ENCODE measurements around the gene TMEM108. TPM values are rescaled to one million over a fixed set of nuclear protein-coding genes. Genes with fewer than 3 reads are reported as not detected.

The TMEM108 gene
- total and polyA plus RNA-seq, 4 donors, result 0.33 to 3.6 (median 1.3) TPM; not detected in 1

DNA sequence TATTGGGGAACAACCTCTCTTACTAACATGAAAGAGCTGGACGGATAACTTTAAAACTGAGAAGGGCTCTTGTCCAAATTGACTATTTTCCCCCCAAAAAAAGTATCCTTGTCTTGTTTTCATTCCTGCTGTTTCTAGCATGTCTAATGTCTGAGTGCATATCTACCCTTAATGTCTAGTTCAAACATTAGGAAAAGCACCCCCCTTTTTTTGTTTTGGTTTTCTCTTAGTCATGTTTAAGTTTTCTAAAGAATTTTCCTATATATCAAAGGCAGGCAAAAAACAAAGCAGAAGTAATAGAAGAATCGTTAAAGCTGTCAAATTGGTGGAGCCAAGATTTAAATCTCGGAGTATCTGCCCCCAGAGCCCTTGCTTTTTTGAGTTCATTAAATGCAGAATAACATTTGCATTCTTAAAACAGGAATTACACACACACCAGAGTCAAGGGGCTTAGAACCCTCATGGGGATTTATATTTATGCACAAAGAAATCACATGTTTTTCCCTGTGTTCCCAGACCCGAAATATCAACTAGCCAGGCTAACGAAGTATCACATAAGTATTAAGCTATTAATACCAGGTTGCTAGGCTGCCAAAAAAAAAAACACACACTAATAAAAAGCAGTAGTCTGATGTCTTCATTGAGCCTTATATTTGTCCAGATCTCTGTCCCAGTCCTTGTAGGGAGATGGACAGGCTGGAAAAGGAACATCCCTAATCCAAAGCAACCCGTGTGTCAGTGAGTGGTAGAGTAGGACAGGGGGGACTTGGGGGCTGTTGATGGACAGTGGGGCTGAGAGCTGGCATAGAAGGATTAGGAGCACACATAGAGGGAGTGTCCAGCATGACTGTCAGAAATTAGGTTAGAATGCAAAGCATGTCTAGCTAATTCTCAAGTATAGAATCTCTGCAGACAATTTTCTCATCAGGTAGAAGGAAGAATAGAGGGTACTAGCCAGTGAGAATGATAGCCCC, 258.0 kb downstream of the TMEM108 start:
- Histone ChIP-seq H3K4me3 (ENCODE audit: low read length in 2 of 2) (no peak overlapping the region), H3K4me1 (ENCODE audit: control insufficient read depth in 1 of 2, insufficient read depth in 2 of 2, low read length in 2 of 2) (peaks cover 0 to 2% of the 10 kb centered on the region in 2 donors), H3K9me3 (ENCODE audit: control insufficient read depth, low read length) (no peaks in the 10 kb centered on the region), H3K27ac (ENCODE audit: low read depth in 1 of 2, low read length in 2 of 2) (no peak overlapping the region), H3K36me3 (ENCODE audit: control insufficient read depth in 1 of 2, insufficient read depth in 2 of 2, low read length in 1 of 2) (no peaks in the 10 kb centered on the region), H3K27me3 (ENCODE audit: control insufficient read depth in 1 of 2, insufficient read depth in 2 of 2, low read length in 1 of 2) (no peaks in the 10 kb centered on the region)
- intact Hi-C loops (cut with DNase I), result no loop called here
- 18 to 32% methylated on average over 6 of the region's 6 CpGs for WGBS, 2 donors
- no peak for ATAC-seq (ENCODE audit: low FRiP score)
- no peak for DNase-seq

DNA sequence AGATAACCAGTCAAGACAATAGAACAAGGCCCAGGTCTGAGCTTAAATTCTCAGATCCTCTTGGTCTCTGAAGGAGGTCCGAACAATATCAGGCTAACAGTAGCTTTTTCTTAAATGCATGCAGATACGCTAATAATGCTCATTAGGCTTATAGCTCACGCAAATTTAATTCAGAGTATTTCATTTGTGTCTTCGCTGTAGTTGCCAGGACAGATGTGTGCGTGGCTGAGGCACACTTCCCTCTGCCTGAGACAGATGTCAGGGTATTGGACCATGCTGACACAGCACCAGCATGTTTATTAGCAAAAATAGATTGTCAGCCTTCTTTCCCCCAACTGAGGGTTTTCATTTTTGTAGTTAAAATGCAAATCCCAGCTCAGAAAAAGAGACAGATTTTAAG, 258.8 kb downstream of the TMEM108 start:
- H3K27ac ChIP-seq (ENCODE audit: low read depth in 1 of 2, low read length in 2 of 2), result no peak overlapping the region
- intact Hi-C loops (cut with DNase I), result no loop called here
- H3K36me3 ChIP-seq (ENCODE audit: control insufficient read depth in 1 of 2, insufficient read depth in 2 of 2, low read length in 1 of 2), result no peaks in the 10 kb centered on the region
- no peaks in the 10 kb centered on the region for H3K27me3 ChIP-seq (ENCODE audit: control insufficient read depth in 1 of 2, insufficient read depth in 2 of 2, low read length in 1 of 2)
- ATAC-seq (ENCODE audit: low FRiP score) (no peak), DNase-seq (no peak)
- peaks cover 0 to 2% of the 10 kb centered on the region in 2 donors for H3K4me1 ChIP-seq (ENCODE audit: control insufficient read depth in 1 of 2, insufficient read depth in 2 of 2, low read length in 2 of 2)
- 74 to 86% methylated on average over 5 of the region's 5 CpGs for WGBS, 2 donors
- no peaks in the 10 kb centered on the region for H3K9me3 ChIP-seq (ENCODE audit: control insufficient read depth, low read length)
- no peak overlapping the region for H3K4me3 ChIP-seq (ENCODE audit: low read length in 2 of 2)

DNA sequence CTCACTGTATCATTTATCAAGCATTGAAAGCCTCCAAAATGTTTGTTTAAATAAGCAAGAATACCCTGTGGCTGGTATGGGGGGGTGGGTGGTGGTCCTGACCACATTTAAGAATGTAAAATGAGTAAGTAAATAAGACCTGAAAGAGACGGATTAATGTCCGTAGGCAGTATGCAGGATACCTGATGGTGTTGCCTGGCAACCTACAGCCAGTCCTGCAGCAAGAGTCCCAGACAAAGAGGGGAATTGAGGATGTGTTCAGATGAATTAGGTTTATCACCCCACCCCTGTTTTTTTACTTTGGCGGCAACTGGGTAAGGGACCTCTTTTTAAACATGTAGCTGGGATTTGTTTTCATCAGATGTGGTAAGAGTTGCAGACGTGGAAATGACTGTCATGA, 261.9 kb downstream of the TMEM108 start:
- no peak for DNase-seq
- intact Hi-C loops (cut with DNase I), result no loop called here
- Histone ChIP-seq H3K27ac (ENCODE audit: low read depth in 1 of 2, low read length in 2 of 2) (no peak overlapping the region), H3K4me1 (ENCODE audit: control insufficient read depth in 1 of 2, insufficient read depth in 2 of 2, low read length in 2 of 2) (peaks cover 0 to 2% of the 10 kb centered on the region in 2 donors), H3K9me3 (ENCODE audit: control insufficient read depth, low read length) (no peaks in the 10 kb centered on the region), H3K27me3 (ENCODE audit: control insufficient read depth in 1 of 2, insufficient read depth in 2 of 2, low read length in 1 of 2) (no peaks in the 10 kb centered on the region), H3K4me3 (ENCODE audit: low read length in 2 of 2) (no peak overlapping the region), H3K36me3 (ENCODE audit: control insufficient read depth in 1 of 2, insufficient read depth in 2 of 2, low read length in 1 of 2) (peaks cover 0 to 3% of the 10 kb centered on the region in 2 donors)
- ATAC-seq (ENCODE audit: low FRiP score), result no peak
- 70 to 74% methylated on average over 4 of the region's 4 CpGs for WGBS, 2 donors

DNA sequence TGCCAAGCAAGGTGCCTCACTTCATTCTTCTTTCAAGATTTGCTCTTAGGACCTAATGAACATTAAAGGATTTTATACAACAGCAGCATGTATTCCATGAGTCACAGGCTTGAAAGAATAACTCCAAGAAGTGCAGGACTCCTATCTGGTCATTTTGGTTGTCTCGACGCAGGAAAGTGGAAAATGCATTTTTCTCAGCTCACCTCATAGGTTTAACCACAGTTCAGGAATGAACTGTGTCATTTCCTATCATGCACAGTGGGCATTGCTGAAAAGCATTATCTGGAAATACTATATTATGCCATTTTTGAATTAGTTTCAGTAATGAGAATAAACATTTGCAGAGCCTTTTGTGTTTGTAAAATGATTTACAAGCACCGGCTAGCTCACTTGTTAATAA, 263.0 kb downstream of the TMEM108 start:
- Histone ChIP-seq H3K27me3 (ENCODE audit: control insufficient read depth in 1 of 2, insufficient read depth in 2 of 2, low read length in 1 of 2) (no peaks in the 10 kb centered on the region), H3K27ac (ENCODE audit: low read depth in 1 of 2, low read length in 2 of 2) (no peak overlapping the region), H3K4me1 (ENCODE audit: control insufficient read depth in 1 of 2, insufficient read depth in 2 of 2, low read length in 2 of 2) (no peaks in the 10 kb centered on the region), H3K9me3 (ENCODE audit: control insufficient read depth, low read length) (no peaks in the 10 kb centered on the region), H3K36me3 (ENCODE audit: control insufficient read depth in 1 of 2, insufficient read depth in 2 of 2, low read length in 1 of 2) (peaks cover 0 to 3% of the 10 kb centered on the region in 2 donors), H3K4me3 (ENCODE audit: low read length in 2 of 2) (no peak overlapping the region)
- ATAC-seq (ENCODE audit: low FRiP score) (no peak), DNase-seq (no peak)
- 9 to 18% methylated on average over 3 of the region's 3 CpGs for WGBS, 2 donors
- intact Hi-C loops (cut with DNase I), result no loop called here

DNA sequence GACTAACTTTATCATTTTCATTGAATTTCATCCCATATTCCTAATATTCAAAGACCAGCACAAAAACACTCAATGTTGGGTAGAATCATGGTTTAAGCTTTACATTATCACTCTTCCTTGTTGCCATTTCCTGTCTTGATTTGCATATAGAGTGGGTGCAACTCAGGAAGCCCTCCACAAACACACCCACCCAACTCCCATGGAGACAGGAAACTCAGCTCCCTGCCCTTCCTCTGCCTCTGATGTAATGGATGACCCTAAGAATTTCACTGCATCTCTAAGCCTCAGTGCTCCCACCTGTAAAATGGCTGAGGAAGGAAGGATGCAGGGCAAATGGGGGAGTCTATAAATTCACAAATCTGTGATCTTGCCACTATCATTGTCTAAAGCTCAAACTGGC, 263.5 kb downstream of the TMEM108 start:
- intact Hi-C loops (cut with DNase I), result no loop called here
- Histone ChIP-seq H3K4me1 (ENCODE audit: control insufficient read depth in 1 of 2, insufficient read depth in 2 of 2, low read length in 2 of 2) (no peaks in the 10 kb centered on the region), H3K36me3 (ENCODE audit: control insufficient read depth in 1 of 2, insufficient read depth in 2 of 2, low read length in 1 of 2) (peaks cover 0 to 3% of the 10 kb centered on the region in 2 donors), H3K9me3 (ENCODE audit: control insufficient read depth, low read length) (no peaks in the 10 kb centered on the region), H3K27ac (ENCODE audit: low read depth in 1 of 2, low read length in 2 of 2) (no peak overlapping the region), H3K27me3 (ENCODE audit: control insufficient read depth in 1 of 2, insufficient read depth in 2 of 2, low read length in 1 of 2) (no peaks in the 10 kb centered on the region), H3K4me3 (ENCODE audit: low read length in 2 of 2) (no peak overlapping the region)
- ATAC-seq (ENCODE audit: low FRiP score), result no peak
- DNase-seq, result no peak

DNA sequence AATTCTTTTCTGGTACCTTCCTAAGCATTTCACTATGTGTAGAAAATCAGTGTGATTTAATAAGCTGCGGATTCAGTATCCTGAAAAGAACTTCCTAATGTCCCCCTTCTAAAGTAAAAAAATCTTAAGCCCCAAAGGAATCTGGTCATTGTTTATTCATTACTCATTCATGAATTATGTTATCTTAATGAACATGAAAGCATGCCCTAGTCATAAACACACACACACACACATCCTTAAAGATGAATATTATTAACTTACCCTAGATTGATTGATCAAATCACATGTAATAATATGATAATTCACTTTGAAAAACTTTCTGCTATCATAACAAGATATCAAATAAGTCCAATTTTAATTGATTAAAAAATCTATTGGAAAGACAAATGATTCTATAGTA, 265.2 kb downstream of the TMEM108 start:
- DNase-seq (no peak), ATAC-seq (ENCODE audit: low FRiP score) (no peak)
- 94 to 96% methylated on average over 1 of the region's 1 CpG for WGBS, 2 donors
- Histone ChIP-seq H3K9me3 (ENCODE audit: control insufficient read depth, low read length) (no peaks in the 10 kb centered on the region), H3K4me1 (ENCODE audit: control insufficient read depth in 1 of 2, insufficient read depth in 2 of 2, low read length in 2 of 2) (no peaks in the 10 kb centered on the region), H3K36me3 (ENCODE audit: control insufficient read depth in 1 of 2, insufficient read depth in 2 of 2, low read length in 1 of 2) (peaks cover 0 to 3% of the 10 kb centered on the region in 2 donors), H3K27ac (ENCODE audit: low read depth in 1 of 2, low read length in 2 of 2) (no peak overlapping the region), H3K4me3 (ENCODE audit: low read length in 2 of 2) (no peak overlapping the region), H3K27me3 (ENCODE audit: control insufficient read depth in 1 of 2, insufficient read depth in 2 of 2, low read length in 1 of 2) (no peaks in the 10 kb centered on the region)
- intact Hi-C loops (cut with DNase I), result no loop called here

DNA sequence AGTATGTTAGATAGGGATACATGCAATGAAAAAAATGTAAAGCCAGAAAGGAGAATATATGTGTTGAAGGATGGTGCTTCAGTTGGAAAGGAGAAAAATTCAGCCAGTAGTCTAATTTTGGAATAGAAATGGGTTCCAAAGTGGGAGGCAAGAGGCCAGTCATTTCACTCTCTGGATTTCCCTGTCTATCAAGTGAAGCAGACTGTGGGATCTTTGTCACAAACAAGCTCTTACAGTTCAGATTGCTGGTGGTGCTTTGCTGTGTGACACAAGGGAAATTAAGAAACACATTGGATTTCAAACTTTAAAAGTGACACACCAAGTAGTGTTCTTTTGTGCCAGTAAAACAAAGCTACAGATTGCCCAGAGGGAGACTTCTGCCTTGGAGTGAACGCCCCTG, 279.7 kb downstream of the TMEM108 start:
- no peak for ATAC-seq (ENCODE audit: low FRiP score)
- H3K27ac ChIP-seq (ENCODE audit: low read depth in 1 of 2, low read length in 2 of 2), result no peak overlapping the region
- H3K4me3 ChIP-seq (ENCODE audit: low read length in 2 of 2), result no peak overlapping the region
- H3K4me1 ChIP-seq (ENCODE audit: control insufficient read depth in 1 of 2, insufficient read depth in 2 of 2, low read length in 2 of 2), result no peaks in the 10 kb centered on the region
- no peak for DNase-seq
- peaks cover 3% of the 10 kb centered on the region for H3K9me3 ChIP-seq (ENCODE audit: control insufficient read depth, low read length)
- no peaks in the 10 kb centered on the region for H3K27me3 ChIP-seq (ENCODE audit: control insufficient read depth in 1 of 2, insufficient read depth in 2 of 2, low read length in 1 of 2)
- 73 to 78% methylated on average over 1 of the region's 1 CpG for WGBS, 2 donors
- H3K36me3 ChIP-seq (ENCODE audit: control insufficient read depth in 1 of 2, insufficient read depth in 2 of 2, low read length in 1 of 2), result no peaks in the 10 kb centered on the region
- intact Hi-C loops (cut with DNase I), result no loop called here

DNA sequence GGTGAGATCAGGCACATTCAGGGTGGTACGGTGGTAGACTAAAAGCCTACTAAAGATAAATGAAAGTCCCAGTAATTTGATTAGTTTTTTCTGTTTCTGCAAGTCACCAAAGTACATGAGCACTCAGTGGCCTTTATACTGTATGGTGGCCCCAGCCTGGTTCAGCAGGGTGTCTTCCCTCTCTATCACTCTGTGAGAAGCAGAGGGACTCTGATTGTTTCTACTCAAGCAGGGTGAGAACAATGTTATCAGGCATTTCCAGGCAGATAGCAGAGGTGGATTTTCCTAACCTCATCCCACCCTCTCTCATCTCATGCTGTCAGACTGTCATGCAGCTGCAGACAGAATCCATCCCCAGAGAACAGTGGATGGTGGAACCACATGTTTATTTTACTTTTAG, 290.2 kb downstream of the TMEM108 start:
- no peaks in the 10 kb centered on the region for H3K9me3 ChIP-seq (ENCODE audit: control insufficient read depth, low read length)
- WGBS, 2 donors, result 88 to 93% methylated on average over 1 of the region's 1 CpG

DNA sequence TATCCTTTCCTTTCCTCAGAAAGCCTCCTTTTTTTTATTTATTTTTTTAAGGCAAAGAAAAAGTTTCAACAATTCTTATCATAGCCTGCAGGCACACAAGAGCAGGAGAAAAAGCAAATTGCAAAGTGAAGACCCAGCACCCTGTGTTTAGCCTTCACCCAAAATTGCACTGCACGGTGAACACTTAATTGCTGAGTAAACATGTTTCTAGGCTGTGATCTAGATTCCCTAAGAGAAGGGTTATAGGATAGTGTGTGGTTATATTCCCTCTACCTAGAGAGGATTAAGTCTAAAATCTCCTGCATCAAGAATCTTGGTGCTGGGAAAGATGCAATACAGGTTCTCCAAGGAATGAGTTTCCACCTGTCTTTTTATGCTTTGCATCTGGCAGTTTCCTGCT, 291.4 kb downstream of the TMEM108 start:
- Histone ChIP-seq H3K4me1 (ENCODE audit: control insufficient read depth in 1 of 2, insufficient read depth in 2 of 2, low read length in 2 of 2) (no peaks in the 10 kb centered on the region), H3K4me3 (ENCODE audit: low read length in 2 of 2) (no peak overlapping the region), H3K27me3 (ENCODE audit: control insufficient read depth in 1 of 2, insufficient read depth in 2 of 2, low read length in 1 of 2) (no peaks in the 10 kb centered on the region), H3K9me3 (ENCODE audit: control insufficient read depth, low read length) (no peaks in the 10 kb centered on the region), H3K36me3 (ENCODE audit: control insufficient read depth in 1 of 2, insufficient read depth in 2 of 2, low read length in 1 of 2) (no peaks in the 10 kb centered on the region), H3K27ac (ENCODE audit: low read depth in 1 of 2, low read length in 2 of 2) (no peak overlapping the region)
- ATAC-seq (ENCODE audit: low FRiP score), result no peak
- intact Hi-C loops (cut with DNase I), result no loop called here
- DNase-seq, result no peak
- 48 to 55% methylated on average over 1 of the region's 1 CpG for WGBS, 2 donors

More for the DNA sequence above, 290.2 kb downstream of the TMEM108 start:
- Histone ChIP-seq H3K4me1 (ENCODE audit: control insufficient read depth in 1 of 2, insufficient read depth in 2 of 2, low read length in 2 of 2) (no peaks in the 10 kb centered on the region), H3K4me3 (ENCODE audit: low read length in 2 of 2) (no peak overlapping the region), H3K27me3 (ENCODE audit: control insufficient read depth in 1 of 2, insufficient read depth in 2 of 2, low read length in 1 of 2) (no peaks in the 10 kb centered on the region), H3K27ac (ENCODE audit: low read depth in 1 of 2, low read length in 2 of 2) (no peak overlapping the region), H3K36me3 (ENCODE audit: control insufficient read depth in 1 of 2, insufficient read depth in 2 of 2, low read length in 1 of 2) (no peaks in the 10 kb centered on the region)
- no peak for ATAC-seq (ENCODE audit: low FRiP score)
- no peak for DNase-seq
- intact Hi-C loops (cut with DNase I), result no loop called here

Data from aorta (tissue), 5 donors.